Measurements from ENCODE around the gene HSPA1L. TPM values are rescaled to one million over a fixed set of nuclear protein-coding genes. Genes with fewer than 3 reads are reported as not detected.

Gene HSPA1L
- total RNA-seq, 1 experiment from 2014 or later, result 1.2 TPM

- no peak for DNase-seq (ENCODE audit: low spot score)
- ChIA-PET CTCF (interaction anchor here (0.8 to 2.6 kb wide), 20 partner anchors 11 to 171 kb away, joined by 3 to 66 read pairs (median 10); partner anchors contain the start of genes CLIC1, DDAH2, HSPA1B and LY6G5C), POLR2A (interaction anchor here (1.4 kb wide), 2 partner anchors 29 to 39 kb away, joined by 5 to 7 read pairs; partner anchors contain the start of genes DDAH2 and MSH5)
- Mint-ChIP-seq H3K27me3 (ENCODE audit: low read depth) (no peaks in the 10 kb centered on the region; the same call in 1 of the 2 replicates), H3K36me3 (peaks cover 2% of the 10 kb centered on the region; the same call in 1 of the 2 replicates), H3K9me3 (no peaks in the 10 kb centered on the region), H3K4me1 (peaks cover 17% of the 10 kb centered on the region), H3K27ac (no peak overlapping the region), H3K4me3 (no peak overlapping the region)
- no peak for ATAC-seq
- TF ChIP-seq CBFB (CRISPR knock-in tag; IDR thresholded peaks at IDR 0.05; ENCODE audit: low read depth) (no peak), KAT7 (CRISPR knock-in tag; IDR thresholded peaks at IDR 0.05; ENCODE audit: borderline replicate concordance) (no peak), HMGXB4 (CRISPR knock-in tag; IDR thresholded peaks at IDR 0.05) (no peak), ZNF317 (CRISPR knock-in tag; IDR thresholded peaks at IDR 0.05; ENCODE audit: borderline replicate concordance, low read depth) (no peak), ZNF219 (CRISPR knock-in tag; IDR thresholded peaks at IDR 0.05; ENCODE audit: borderline replicate concordance) (no peak), CTCF (IDR thresholded peaks at IDR 0.05) (no peak), ZBTB21 (CRISPR knock-in tag; IDR thresholded peaks at IDR 0.05; ENCODE audit: borderline replicate concordance) (no peak), SOX15 (CRISPR knock-in tag; IDR thresholded peaks at IDR 0.05) (no peak), IRF1 (CRISPR knock-in tag; IDR thresholded peaks at IDR 0.05) (no peak), NR1H2 (CRISPR knock-in tag; IDR thresholded peaks at IDR 0.05) (no peak), MLX (CRISPR knock-in tag; IDR thresholded peaks at IDR 0.05) (no peak), GABPB1 (CRISPR knock-in tag; IDR thresholded peaks at IDR 0.05) (no peak), STAT6 (CRISPR knock-in tag; conservative IDR thresholded peaks at IDR 0.05; ENCODE audit: low read depth) (no peak)
Observed at GRCh38 chr6:31768363-31769257, 46.5 kb downstream of the HSPA1L start.

GRCh38 chr6:31767096-31767645 is 47.9 kb downstream of the HSPA1L start:
- no peak for DNase-seq (ENCODE audit: low spot score)
- peaks cover 7% of the 10 kb centered on the region; the same call in 1 of the 2 replicates for H3K36me3 Mint-ChIP-seq
- H3K27me3 Mint-ChIP-seq (ENCODE audit: low read depth), result no peaks in the 10 kb centered on the region; the same call in 1 of the 2 replicates
- POLR2A ChIA-PET, result interaction anchor here (1.1 to 1.3 kb wide), 2 partner anchors 35 to 83 kb away, joined by 3 to 5 read pairs; no protein-coding TSS in a partner anchor
- H3K4me1 Mint-ChIP-seq, result peaks cover 23% of the 10 kb centered on the region
- CTCF ChIA-PET, result interaction anchor here (0.9 to 1.8 kb wide), 4 partner anchors 63 to 216 kb away, joined by 4 to 9 read pairs (median 6); partner anchors contain the start of genes ABHD16A and LY6G5C
- H3K27ac Mint-ChIP-seq, result no peak overlapping the region
- H3K4me3 Mint-ChIP-seq, result no peak overlapping the region
- H3K9me3 Mint-ChIP-seq, result no peaks in the 10 kb centered on the region
- no peak for ATAC-seq
- no peak for TF ChIP-seq MLX (CRISPR knock-in tag; IDR thresholded peaks at IDR 0.05)
- no peak for TF ChIP-seq USF2 (CRISPR knock-in tag; IDR thresholded peaks at IDR 0.05)
- no peak for TF ChIP-seq KAT7 (CRISPR knock-in tag; IDR thresholded peaks at IDR 0.05; ENCODE audit: borderline replicate concordance)
